ENCODE data around the gene SORBS2. TPM values are rescaled to one million over a fixed set of nuclear protein-coding genes. Genes with fewer than 3 reads are reported as not detected.

SORBS2 gene
- total RNA-seq, 4 donors from 2014 or later: 21.5 to 118 (median 29.5) TPM

DNA sequence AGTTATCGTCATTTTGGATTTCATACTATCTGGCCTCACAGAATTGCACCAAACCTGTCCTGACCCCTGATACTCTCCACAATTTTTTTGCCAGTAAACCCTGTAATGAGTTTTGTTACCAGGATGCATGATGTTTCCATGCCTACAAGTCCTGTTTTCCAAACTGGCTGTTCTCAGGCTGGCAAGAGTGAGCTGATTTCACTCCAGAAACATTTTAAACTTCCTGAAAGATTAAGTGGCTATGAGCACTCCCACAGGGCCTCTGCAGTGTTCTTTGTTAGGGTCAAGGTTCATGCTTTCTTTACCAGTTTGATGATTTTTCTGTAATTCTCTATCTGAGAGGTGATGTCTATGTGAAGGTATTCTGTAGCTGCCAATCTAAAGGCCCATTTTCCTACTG, 245.0 kb downstream of the SORBS2 start:
- no peak overlapping the region for H3K4me3 ChIP-seq
- no peaks in the 10 kb centered on the region for H3K9me3 ChIP-seq
- H3K4me1 ChIP-seq: peaks cover 0 to 7% of the 10 kb centered on the region in 2 donors
- TF ChIP-seq POLR2A (IDR thresholded peaks at IDR 0.05) (no peak), CTCF (IDR thresholded peaks at IDR 0.05) (no peak)
- H3K27me3 ChIP-seq: no peaks in the 10 kb centered on the region
- peak overlapping the region; percentile 89 to 90 for H3K27ac ChIP-seq
- no peaks in the 10 kb centered on the region for H3K36me3 ChIP-seq
- intact Hi-C loops (cut with DNase I; ENCODE audit: low total_unique reads): no loop called here
- DNase-seq: peak; percentile 59 to 79

GRCh38 chr4:185566425-185566824, 245.6 kb downstream of the SORBS2 start:
- Histone ChIP-seq H3K27me3 (no peaks in the 10 kb centered on the region), H3K36me3 (no peaks in the 10 kb centered on the region), H3K4me3 (no peak overlapping the region), H3K27ac (peak overlapping the region; percentile 89 to 90), H3K4me1 (peaks cover 0 to 7% of the 10 kb centered on the region in 2 donors), H3K9me3 (no peaks in the 10 kb centered on the region)
- DNase-seq: peak in 1 of 2 donors; percentile 37
- intact Hi-C loops (cut with DNase I; ENCODE audit: low total_unique reads): no loop called here
- TF ChIP-seq CTCF (IDR thresholded peaks at IDR 0.05) (no peak), POLR2A (IDR thresholded peaks at IDR 0.05) (no peak)

DNA sequence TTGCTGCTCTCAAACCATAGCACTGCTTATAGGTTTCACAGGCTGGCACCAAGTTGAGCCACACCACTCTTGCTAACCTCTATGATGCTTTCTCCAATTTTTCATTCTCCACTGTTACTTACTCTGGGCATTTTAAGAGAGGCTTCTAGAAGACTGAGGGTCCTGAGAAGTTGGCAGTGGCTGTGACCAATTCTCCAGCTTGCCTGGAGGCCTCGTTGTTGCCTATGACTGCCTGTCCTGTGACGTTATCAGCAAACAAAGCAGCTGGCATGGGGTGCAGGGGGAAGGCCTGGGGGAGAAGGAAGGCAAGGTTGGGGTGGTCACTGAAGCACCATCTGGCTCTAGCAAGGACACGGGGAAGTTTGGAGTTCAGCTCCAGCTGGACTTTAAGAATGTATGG, 246.3 kb downstream of the SORBS2 start:
- no peaks in the 10 kb centered on the region for H3K36me3 ChIP-seq
- H3K27me3 ChIP-seq: no peaks in the 10 kb centered on the region
- TF ChIP-seq CTCF (IDR thresholded peaks at IDR 0.05) (no peak), POLR2A (IDR thresholded peaks at IDR 0.05) (no peak)
- no peak for DNase-seq
- intact Hi-C loops (cut with DNase I; ENCODE audit: low total_unique reads): no loop called here
- peak overlapping the region; percentile 89 to 90 for H3K27ac ChIP-seq
- no peaks in the 10 kb centered on the region for H3K9me3 ChIP-seq
- H3K4me1 ChIP-seq: peaks cover 0 to 7% of the 10 kb centered on the region in 2 donors
- no peak overlapping the region for H3K4me3 ChIP-seq

GRCh38 chr4:185564349-185564748, 247.6 kb downstream of the SORBS2 start:
- H3K4me1 ChIP-seq: peaks cover 0 to 7% of the 10 kb centered on the region in 2 donors

DNA sequence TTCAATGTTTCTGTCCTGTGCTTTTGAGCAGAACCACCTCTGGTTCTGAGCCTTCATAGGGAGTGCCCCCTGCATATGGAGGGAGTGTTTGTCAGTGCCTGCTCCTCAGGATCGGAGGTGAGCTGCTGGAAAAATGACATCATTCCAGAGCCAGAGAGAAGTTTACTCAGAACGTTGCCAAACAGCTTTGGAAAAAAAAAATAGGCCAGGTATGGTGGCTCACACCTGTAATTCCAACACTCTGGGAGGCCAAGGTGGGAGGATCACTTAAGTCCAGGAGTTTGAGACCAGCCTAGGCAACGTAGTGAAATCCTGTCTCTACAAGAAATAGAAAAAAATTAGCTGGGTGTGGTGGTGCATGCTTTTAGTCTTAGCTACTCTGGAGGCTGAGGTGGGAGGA, 249.5 kb downstream of the SORBS2 start:
- Histone ChIP-seq H3K27ac (no peak overlapping the region), H3K4me3 (no peak overlapping the region), H3K36me3 (no peaks in the 10 kb centered on the region), H3K9me3 (no peaks in the 10 kb centered on the region), H3K27me3 (no peaks in the 10 kb centered on the region), H3K4me1 (no peaks in the 10 kb centered on the region)
- TF ChIP-seq CTCF (IDR thresholded peaks at IDR 0.05) (no peak), POLR2A (IDR thresholded peaks at IDR 0.05) (no peak)
- intact Hi-C loops (cut with DNase I; ENCODE audit: low total_unique reads): no loop called here
- no peak for DNase-seq

More at GRCh38 chr4:185564349-185564748, 247.6 kb downstream of the SORBS2 start:
- DNase-seq: no peak
- H3K36me3 ChIP-seq: no peaks in the 10 kb centered on the region
- H3K4me3 ChIP-seq: no peak overlapping the region
- no peaks in the 10 kb centered on the region for H3K27me3 ChIP-seq
- no peaks in the 10 kb centered on the region for H3K9me3 ChIP-seq
- no peak overlapping the region for H3K27ac ChIP-seq
- no peak for TF ChIP-seq POLR2A (IDR thresholded peaks at IDR 0.05)
- no peak for TF ChIP-seq CTCF (IDR thresholded peaks at IDR 0.05)
- intact Hi-C loops (cut with DNase I; ENCODE audit: low total_unique reads): no loop called here

All from uterus (tissue), 4 donors.